Measurements from ENCODE around the gene BUD31.

DNA sequence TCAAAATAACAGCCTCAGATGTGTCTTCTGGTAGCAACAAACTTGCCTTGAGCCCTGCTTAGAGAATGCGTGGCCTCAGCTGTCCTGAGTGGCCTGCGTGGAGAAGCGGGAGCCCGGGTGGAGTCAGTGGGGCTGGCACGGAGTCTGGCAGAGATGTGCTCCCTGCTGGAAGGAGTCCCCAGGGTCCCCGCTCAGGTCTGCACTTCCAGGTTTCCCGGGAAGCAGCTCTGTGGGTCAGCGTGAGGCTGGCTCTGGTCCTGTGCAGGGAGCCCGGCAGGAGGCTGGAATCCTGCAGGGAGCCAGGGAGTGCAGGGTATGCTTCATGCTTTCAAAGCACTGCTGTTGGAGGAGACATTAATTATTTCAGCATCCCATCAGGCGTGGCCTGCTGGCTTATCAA is 40.1 kb downstream of the BUD31 start:
- TF ChIP-seq POLR2A (IDR thresholded peaks at IDR 0.05): no peak
- TF ChIP-seq, protein P1, sequence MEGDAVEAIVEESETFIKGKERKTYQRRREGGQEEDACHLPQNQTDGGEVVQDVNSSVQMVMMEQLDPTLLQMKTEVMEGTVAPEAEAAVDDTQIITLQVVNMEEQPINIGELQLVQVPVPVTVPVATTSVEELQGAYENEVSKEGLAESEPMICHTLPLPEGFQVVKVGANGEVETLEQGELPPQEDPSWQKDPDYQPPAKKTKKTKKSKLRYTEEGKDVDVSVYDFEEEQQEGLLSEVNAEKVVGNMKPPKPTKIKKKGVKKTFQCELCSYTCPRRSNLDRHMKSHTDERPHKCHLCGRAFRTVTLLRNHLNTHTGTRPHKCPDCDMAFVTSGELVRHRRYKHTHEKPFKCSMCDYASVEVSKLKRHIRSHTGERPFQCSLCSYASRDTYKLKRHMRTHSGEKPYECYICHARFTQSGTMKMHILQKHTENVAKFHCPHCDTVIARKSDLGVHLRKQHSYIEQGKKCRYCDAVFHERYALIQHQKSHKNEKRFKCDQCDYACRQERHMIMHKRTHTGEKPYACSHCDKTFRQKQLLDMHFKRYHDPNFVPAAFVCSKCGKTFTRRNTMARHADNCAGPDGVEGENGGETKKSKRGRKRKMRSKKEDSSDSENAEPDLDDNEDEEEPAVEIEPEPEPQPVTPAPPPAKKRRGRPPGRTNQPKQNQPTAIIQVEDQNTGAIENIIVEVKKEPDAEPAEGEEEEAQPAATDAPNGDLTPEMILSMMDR (IDR thresholded peaks at IDR 0.05 in 4 of 5, conservative IDR thresholded peaks at IDR 0.05 in 1 of 5): no peak
